PC-9 (cell line): ENCODE measurements around the gene GALNT2. TPM values are rescaled to one million over a fixed set of nuclear protein-coding genes. Genes with fewer than 3 reads are reported as not detected.

Source experiments
- BruUV-seq: library from RNA; stranded (reverse); fragments of 400-500 nt; replicated peaks from 2 replicates; lab custom pipeline; 2021; lab: Mats Ljungman, UMichigan
- CTCF ChIA-PET: fragments of 300-600 bp; sonication (Branson Sonifier 250); formaldehyde crosslinking; loops from one replicate; lab custom pipeline; 2022; ENCODE audit warnings: antibody characterized with exemption; lab: Charles Lee
- POLR2A ChIA-PET: fragments of 300-600 bp; sonication (Branson Sonifier 250); formaldehyde crosslinking; loops from one replicate; lab custom pipeline; 2022; ENCODE audit warnings: antibody characterized with exemption; ENCODE audit not compliant: unreplicated experiment; lab: Charles Lee
- DNase-seq, 2 experiments: peaks; one replicate each; pipeline versions ENCODE4 v3.0.0 to v3.0.0-alpha.2; 2015 to 2022; ENCODE audit warnings: mixed read lengths in 1 of 2
- H2AFZ ChIP-seq: fragments of 200-600 bp; sonication (generic); 2 replicates; pipeline ENCODE4 v1.8.1; 2017; ENCODE audit warnings: antibody characterized with exemption
- H3F3A ChIP-seq: fragments of 200-600 bp; sonication (generic); 2 replicates; pipeline ENCODE4 v1.8.1; 2017; ENCODE audit warnings: antibody characterized with exemption, mild to moderate bottlenecking, low read depth; ENCODE audit not compliant: insufficient read depth
- H3K27ac ChIP-seq: fragments of 200-600 bp; sonication (generic); 2 replicates; pipeline ENCODE4 v1.6.1; 2016; ENCODE audit warnings: mixed run types
- H3K27me3 ChIP-seq: fragments of 200-600 bp; sonication (generic); 2 replicates; pipeline ENCODE4 v1.6.1; 2016; ENCODE audit warnings: low read depth, mixed run types; ENCODE audit not compliant: insufficient read depth
- H3K36me3 ChIP-seq: fragments of 200-600 bp; sonication (generic); 2 replicates; pipeline ENCODE4 v1.6.1; 2016; ENCODE audit warnings: low read depth, mixed run types
- H3K4me1 ChIP-seq: fragments of 200-600 bp; sonication (generic); replicated peaks from 2 replicates; pipeline ENCODE4 v1.6.1; 2016; ENCODE audit warnings: mixed run types; ENCODE audit not compliant: insufficient read depth
- H3K4me2 ChIP-seq: fragments of 200-600 bp; sonication (generic); 2 replicates; pipeline ENCODE4 v1.6.1; 2017; ENCODE audit warnings: mixed run types
- H3K4me3 ChIP-seq: fragments of 200-600 bp; sonication (generic); 2 replicates; pipeline ENCODE4 v1.6.1; 2016; ENCODE audit warnings: mixed run types
- H3K79me2 ChIP-seq: fragments of 200-600 bp; sonication (generic); 2 replicates; pipeline ENCODE4 v1.6.1; 2017; ENCODE audit warnings: low read depth, mixed run types
- H3K9me2 ChIP-seq: fragments of 200-600 bp; sonication (generic); 2 replicates; pipeline ENCODE4 v1.8.1; 2017; ENCODE audit warnings: mild to moderate bottlenecking; ENCODE audit not compliant: insufficient read depth
- H3K9me3 ChIP-seq: fragments of 200-600 bp; sonication (generic); 2 replicates; pipeline ENCODE4 v1.8.1; 2016; ENCODE audit warnings: low read depth; ENCODE audit not compliant: insufficient read depth
- H4K20me1 ChIP-seq: fragments of 200-600 bp; sonication (generic); 2 replicates; pipeline ENCODE4 v1.8.1; 2017; ENCODE audit not compliant: insufficient read depth
- EZH2 ChIP-seq: fragments of 200-600 bp; sonication (generic); IDR thresholded peaks from 2 replicates; pipeline ENCODE4 v1.8.0; 2017; ENCODE audit warnings: antibody characterized with exemption, low read depth
- intact Hi-C: fragments of 100-400 bp; cut with micrococcal nuclease; formaldehyde crosslinking; loops from one replicate; pipeline ENCODE4 v1.10.0; 2022; ENCODE audit not compliant: unreplicated experiment
- total RNA-seq: library from RNA; stranded (reverse); gene quantifications from 2 replicates; pipeline ENCODE4 v1.2.3, GENCODE V29; 2021
- TF ChIP-seq, protein P1 (sequence below): fragments of 200-600 bp; sonication (generic); conservative IDR thresholded peaks from 2 replicates; pipeline ENCODE4 v1.6.1; 2017; ENCODE audit warnings: mixed run types, antibody characterized with exemption, mild to moderate bottlenecking, moderate library complexity

The GALNT2 gene
- total RNA-seq, 1 experiment from 2014 or later: 121 TPM

GRCh38 chr1:230131457-230131856 lies 64.4 kb downstream of the GALNT2 start:
- Histone ChIP-seq H3K79me2 (peaks cover 26% of the 10 kb centered on the region), H3F3A (peaks cover 16% of the 10 kb centered on the region)
- POLR2A ChIA-PET: no interaction called here

DNA sequence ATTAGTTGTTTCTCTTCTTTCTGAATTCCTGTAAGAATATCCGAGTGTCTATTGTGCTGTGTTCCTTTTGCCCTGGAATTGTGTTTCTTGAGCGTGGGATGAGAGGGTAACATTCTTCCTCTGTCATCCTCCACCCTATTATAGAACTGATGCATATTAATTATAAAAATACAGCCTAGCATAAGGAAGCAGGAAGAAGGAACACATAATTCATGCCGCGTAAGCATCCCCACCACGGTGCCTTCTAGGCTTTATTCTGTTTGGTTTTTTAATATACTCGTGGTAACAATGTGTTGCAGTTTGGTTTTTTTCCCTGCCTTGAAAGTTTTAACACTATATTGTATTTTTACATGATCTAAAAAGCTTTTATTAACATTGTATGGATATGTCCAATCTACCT lies 65.7 kb downstream of the GALNT2 start:
- Histone ChIP-seq H4K20me1 (no peaks in the 10 kb centered on the region), H3K4me3 (no peak overlapping the region), H3K9me2 (no peaks in the 10 kb centered on the region), H3K27me3 (no peaks in the 10 kb centered on the region), H3K36me3 (no peaks in the 10 kb centered on the region), H3K4me1 (peaks cover 21% of the 10 kb centered on the region), H3F3A (peaks cover 16% of the 10 kb centered on the region), H3K9me3 (no peaks in the 10 kb centered on the region), H3K79me2 (peaks cover 25% of the 10 kb centered on the region), H3K4me2 (no peak overlapping the region), H3K27ac (0 out of 2 replicates have a peak overlapping the region, but pooled peaks have one; percentile 53), H2AFZ (no peak overlapping the region)
- TF ChIP-seq, protein P1, sequence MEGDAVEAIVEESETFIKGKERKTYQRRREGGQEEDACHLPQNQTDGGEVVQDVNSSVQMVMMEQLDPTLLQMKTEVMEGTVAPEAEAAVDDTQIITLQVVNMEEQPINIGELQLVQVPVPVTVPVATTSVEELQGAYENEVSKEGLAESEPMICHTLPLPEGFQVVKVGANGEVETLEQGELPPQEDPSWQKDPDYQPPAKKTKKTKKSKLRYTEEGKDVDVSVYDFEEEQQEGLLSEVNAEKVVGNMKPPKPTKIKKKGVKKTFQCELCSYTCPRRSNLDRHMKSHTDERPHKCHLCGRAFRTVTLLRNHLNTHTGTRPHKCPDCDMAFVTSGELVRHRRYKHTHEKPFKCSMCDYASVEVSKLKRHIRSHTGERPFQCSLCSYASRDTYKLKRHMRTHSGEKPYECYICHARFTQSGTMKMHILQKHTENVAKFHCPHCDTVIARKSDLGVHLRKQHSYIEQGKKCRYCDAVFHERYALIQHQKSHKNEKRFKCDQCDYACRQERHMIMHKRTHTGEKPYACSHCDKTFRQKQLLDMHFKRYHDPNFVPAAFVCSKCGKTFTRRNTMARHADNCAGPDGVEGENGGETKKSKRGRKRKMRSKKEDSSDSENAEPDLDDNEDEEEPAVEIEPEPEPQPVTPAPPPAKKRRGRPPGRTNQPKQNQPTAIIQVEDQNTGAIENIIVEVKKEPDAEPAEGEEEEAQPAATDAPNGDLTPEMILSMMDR: no peak
- TF ChIP-seq EZH2: no peak
- BruUV-seq: no TSS peak
- intact Hi-C loops: no loop called here
- POLR2A ChIA-PET: no interaction called here
- DNase-seq: no peak
- CTCF ChIA-PET: no interaction called here

More at GRCh38 chr1:230131457-230131856, 64.4 kb downstream of the GALNT2 start:
- Histone ChIP-seq H4K20me1 (no peaks in the 10 kb centered on the region), H3K36me3 (no peaks in the 10 kb centered on the region), H3K27ac (no peak overlapping the region), H2AFZ (no peak overlapping the region), H3K27me3 (no peaks in the 10 kb centered on the region), H3K4me1 (peaks cover 21% of the 10 kb centered on the region), H3K9me2 (no peaks in the 10 kb centered on the region), H3K9me3 (no peaks in the 10 kb centered on the region), H3K4me2 (no peak overlapping the region), H3K4me3 (no peak overlapping the region)
- intact Hi-C loops: no loop called here
- no TSS peak for BruUV-seq
- TF ChIP-seq EZH2: no peak
- TF ChIP-seq, protein P1: no peak
- DNase-seq: no peak
- CTCF ChIA-PET: no interaction called here

DNA sequence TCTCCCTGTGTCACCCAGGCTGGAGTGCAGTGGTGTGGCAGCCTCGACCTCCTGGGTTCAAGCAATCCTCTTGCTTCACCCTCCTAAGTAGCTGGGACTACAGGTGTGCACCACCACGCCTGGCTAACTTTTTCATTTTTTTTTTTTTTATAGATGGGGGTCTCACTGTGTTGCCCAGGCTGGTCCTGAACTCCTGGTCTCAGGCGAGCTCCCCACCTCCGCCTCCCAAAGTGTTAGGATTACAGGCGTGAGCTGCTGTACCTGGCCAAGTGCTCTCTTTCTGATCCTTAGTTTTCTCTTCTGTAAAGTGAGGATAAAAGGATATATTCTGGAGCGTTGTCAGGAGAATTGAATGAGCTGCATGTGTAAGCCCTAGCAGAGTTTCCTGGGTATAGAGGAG lies 68.7 kb downstream of the GALNT2 start:
- H3K4me1 ChIP-seq: peaks cover 21% of the 10 kb centered on the region
- H3K27ac ChIP-seq: no peak overlapping the region
- TF ChIP-seq, protein P1: no peak
- TF ChIP-seq EZH2: no peak
- no peaks in the 10 kb centered on the region for H4K20me1 ChIP-seq
- peaks cover 16% of the 10 kb centered on the region for H3F3A ChIP-seq
- POLR2A ChIA-PET: no interaction called here
- no peak for DNase-seq
- H3K79me2 ChIP-seq: peaks cover 24% of the 10 kb centered on the region
- CTCF ChIA-PET: no interaction called here
- no peaks in the 10 kb centered on the region for H3K9me3 ChIP-seq
- no peak overlapping the region for H3K4me2 ChIP-seq
- no peak overlapping the region for H2AFZ ChIP-seq
- H3K4me3 ChIP-seq: no peak overlapping the region
- no TSS peak for BruUV-seq
- H3K36me3 ChIP-seq: no peaks in the 10 kb centered on the region
- H3K9me2 ChIP-seq: no peaks in the 10 kb centered on the region
- no peaks in the 10 kb centered on the region for H3K27me3 ChIP-seq
- intact Hi-C loops: no loop called here
